GM11168 (cell line): ENCODE data around the gene MIA2.
"Not testable (repeated sequence)": the region's sequence is repeated elsewhere in the genome, so short reads cannot be mapped to it uniquely, and the experiment has no call there.

Source experiments
- in situ Hi-C: fragments of 300-500 bp; cut with MboI; formaldehyde crosslinking; loops from one replicate; pipeline ENCODE4 v1.12.0; 2022; ENCODE audit warnings: low sequenced_read_pairs; ENCODE audit not compliant: unreplicated experiment

Gene MIA2

DNA sequence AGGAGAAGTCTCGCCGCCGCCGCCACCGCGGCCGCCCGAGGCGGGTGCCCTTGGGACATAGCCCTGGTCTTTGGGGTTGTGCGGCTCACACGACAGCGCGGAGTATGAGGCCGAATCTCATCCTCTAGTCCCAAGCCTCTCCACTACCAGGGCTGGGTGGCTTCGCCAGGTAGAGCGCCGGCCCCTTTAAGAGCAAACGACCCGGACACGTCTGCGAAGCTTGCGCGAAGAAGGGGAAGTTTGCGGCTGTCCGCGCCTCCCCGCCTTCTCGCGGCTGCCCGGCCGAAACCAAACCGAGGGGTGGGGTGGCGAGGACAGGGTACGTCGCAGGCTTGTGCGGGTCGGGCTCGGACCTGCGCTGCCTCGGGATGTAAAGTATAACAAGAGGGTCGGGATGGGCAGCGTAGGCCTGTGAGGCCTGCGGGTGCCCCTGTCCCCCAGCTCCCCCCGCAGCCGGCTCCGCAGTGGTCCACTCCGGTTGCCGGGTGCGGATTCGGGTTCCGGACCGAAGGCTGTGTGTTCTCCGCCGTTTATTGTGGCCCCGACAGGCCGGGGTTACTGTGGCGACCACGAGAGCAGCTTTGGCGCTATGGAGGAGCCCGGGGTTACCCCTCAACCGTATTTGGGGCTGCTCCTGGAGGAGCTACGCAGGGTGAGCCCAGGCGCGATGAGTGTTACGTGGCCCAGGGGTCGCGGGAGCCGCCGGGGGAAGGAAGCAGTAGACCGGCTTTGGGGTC, 33.3 kb downstream of the MIA2 start:
- in situ Hi-C loops: no loop called here

DNA sequence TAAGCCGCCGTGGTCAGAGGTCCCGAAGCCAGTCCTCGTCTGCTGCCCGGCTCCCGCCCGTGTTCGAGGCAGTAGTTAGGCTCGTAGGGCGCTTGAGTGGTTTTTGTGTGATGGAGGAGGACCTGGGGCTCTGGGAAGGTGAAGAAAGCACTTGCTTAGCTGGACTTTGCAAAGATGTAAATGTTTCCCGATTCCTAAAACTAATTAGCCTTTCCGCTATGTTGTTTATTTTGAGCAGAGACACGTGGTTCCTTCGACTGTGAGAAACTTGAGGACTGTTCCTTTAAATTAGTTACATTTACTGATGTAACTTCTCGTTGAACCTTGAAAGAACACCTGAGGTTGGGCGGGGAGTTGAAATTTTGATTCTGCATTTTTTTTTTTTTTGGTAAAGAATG, 33.9 kb downstream of the MIA2 start:
- in situ Hi-C loops: no loop called here

DNA sequence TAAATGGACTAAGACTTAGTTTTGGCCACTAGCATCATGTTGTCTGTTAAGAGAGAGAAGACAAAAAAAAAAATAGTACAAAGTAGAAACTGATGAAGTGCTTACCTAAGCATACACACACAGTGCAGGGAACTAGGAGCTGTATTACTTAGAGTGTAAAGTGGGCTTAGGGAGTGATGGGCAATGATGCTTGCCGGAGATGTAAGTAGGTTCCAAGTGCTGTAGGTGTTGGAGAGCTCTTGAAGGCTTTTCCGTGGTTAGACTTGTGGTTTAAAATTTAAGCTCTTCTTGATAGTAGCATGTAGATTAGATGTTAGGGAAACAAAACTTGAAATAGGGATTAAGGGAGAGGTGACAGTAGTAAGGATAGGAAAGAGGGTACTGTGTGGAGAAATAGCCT, 34.7 kb downstream of the MIA2 start:
- in situ Hi-C loops: no loop called here

DNA sequence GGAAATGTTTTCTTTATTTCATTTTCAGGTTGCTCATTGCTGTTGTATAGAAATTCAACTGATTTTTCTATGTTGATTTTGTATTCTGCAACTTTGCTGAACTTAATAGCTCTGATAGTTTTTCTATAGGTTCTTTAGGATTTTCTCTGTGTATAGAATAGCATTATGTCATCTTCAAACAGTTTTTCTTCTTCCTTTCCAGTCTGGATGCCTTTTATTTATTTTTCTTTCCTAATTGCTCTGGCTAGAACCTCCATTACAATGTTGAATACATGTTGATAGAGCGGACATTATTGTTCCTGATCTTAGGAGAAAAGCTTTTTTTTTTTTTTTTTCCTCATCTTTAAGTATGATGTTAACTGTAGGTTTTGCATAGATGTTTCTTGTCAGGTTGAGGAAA, 39.2 kb downstream of the MIA2 start:
- in situ Hi-C loops: no loop called here

DNA sequence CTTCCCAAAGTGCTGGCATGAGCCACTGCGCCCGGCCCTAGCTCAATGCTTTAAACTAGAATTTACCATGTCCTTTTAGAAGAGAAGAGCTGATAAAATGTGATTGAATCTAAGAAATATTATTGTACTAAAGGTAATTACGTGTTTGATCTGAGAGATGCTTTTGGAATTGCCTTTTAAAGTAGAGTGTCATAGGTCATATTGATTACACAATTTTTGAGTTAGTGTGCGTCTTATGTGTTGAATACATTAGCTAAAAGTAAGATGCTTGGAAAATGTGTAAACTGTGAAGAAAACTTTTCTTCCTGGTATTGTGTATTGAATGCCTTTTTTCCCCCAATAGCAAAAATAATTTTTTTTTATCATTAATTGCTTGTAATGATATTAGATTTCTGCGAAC, 41.7 kb downstream of the MIA2 start:
- in situ Hi-C loops: no loop called here

DNA sequence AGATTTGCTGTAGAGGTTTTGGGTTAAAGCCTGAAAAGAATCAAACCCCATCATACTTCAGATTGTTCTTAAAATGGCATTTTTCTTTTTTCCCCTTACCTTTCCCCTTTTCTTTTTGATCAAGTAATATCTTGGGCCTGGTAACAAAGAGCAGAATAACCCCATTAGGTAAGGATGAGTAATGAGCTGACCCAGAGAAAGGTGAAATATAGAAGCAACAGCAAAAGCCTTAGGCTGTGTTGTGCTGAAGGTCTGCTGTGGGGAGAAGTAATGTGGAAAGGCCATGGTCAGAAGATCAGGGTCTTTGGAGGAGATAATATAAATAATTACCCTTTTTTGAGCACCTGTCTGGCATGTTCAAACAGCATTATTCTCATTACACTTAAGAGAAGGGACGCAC, 42.3 kb downstream of the MIA2 start:
- in situ Hi-C loops: no loop called here

DNA sequence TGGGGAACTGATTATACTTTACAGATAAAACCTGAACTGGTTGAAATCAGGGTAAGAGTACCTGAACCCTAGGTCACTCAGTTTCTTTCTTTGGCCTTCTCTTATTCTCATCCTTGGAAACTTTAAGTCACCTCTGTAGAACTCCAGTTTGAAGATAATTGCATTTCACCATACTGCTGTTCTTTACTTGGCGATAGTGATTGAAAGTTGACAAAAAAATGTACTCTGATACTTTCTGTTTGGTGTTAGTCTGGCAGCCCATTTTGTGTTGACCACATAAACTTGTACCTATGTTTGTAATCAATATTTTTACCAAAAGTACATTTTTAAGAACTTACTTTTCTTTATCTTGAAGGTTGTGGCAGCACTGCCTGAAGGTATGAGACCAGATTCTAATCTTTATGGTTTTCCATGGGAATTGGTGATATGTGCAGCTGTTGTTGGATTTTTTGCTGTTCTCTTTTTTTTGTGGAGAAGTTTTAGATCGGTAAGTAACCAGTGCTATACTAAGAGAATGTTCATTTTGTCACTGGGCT, 42.9 kb downstream of the MIA2 start:
- in situ Hi-C loops: no loop called here

DNA sequence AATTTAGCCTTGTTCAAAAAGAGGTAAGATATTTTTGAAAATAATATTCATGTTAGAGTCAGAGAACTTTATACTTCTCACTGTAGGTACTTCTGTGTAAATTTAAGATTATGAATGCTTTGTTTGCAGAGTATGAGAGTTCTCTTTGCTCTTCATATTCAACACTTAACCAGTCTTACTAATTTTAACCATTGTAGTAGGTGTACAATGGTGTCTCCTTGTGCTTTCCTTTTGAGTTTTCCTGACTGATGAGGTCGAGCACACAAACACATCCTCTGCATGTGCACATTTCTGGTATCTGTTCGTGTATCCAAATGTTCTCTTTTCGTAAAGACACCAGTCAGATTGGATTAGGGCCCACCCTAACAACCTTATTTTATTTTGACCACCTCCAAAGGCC, 45.8 kb downstream of the MIA2 start:
- in situ Hi-C loops: no loop called here

DNA sequence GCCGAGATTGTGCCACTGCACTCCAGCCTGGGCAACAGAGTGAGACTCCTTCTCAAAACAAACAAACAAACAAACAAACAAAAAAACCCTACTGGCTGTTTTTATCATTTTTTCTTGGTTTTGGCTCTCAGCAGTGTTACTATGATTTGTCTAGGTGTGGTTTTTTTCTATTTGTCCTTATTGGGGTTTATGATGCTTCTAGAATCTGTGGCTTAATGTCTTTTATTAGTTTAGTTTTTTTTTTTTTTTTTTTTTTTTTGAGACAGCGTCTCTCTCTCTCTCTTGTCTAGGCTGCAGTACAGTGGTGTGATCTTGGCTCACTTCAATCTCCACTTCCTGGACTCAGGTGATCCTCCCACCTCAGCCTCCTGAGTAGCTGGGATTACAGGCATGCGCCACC, 47.0 kb downstream of the MIA2 start:
- in situ Hi-C loops: not testable (repeated sequence)

DNA sequence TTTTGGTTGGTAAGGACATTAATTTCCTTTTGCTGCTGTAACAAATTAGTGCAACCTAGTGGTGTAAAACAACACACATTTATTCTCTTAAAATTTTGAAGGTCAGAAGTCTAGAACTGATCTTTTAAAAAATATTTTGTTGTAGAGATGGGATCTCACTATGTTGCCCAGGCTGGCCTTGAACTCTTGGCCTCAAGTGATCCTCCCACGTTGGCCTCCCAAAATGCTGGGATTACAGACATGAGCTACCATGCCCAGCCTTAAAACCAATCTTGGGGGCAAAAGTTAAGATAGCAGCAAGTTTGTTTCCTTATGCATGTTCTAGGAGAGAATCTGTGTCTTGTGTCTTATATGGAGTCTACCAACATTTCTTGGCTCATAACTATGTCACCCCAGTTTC, 55.8 kb downstream of the MIA2 start:
- in situ Hi-C loops: no loop called here

DNA sequence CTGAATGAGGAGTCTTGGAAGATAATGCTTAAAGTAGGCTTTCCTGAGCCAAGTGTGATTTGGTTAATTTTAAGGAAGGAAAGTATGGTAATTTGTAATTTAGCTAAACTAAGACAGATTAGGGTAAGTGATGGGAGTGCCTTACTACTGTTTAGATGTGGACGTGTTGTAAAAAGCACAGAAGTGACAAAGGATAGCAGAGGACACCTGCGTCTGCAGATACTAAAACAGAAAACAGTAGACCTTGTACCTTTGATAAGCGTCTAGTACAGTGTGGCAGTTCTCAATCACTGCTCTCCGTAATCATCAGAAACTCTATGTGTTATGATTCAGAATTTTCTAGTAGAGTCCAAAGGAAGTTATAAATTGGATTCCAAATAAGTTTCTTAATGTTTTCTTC, 58.0 kb downstream of the MIA2 start:
- in situ Hi-C loops: no loop called here

DNA sequence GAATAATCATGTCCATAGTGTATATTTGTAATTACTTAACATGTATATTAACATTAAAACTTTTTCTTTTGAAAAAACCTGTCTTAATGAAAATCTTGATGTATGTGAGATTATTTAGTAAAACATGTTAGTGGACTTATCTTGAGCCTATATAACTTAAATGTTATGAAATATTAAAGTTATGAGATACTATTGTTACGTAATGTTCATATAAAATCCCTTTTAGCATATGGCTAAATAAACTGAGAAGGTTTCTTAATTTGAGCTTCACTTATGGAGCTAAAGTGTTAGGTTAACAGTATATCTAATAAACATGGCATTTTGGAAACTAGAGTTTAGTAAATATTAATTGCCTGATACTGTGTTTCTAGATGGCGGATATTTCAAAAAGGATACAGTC, 59.9 kb downstream of the MIA2 start:
- in situ Hi-C loops: no loop called here

DNA sequence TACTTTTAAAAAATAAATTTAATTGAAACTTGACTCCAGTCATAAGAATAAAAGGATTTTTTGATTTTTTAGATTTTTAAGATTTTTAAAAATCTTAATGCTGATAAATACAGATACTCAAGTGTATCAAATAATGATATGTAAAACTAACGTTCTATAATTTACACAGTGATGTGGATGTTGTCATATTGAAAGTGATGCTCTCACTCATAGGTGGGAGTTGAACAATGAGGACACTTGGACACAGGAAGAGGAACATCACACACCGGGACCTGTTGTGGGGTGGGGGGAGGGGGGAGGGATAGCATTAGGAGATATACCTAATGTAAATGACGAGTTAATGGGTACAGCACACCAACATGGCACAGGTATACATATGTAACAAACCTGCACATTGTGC, 66.7 kb downstream of the MIA2 start:
- in situ Hi-C loops: not testable (repeated sequence)

DNA sequence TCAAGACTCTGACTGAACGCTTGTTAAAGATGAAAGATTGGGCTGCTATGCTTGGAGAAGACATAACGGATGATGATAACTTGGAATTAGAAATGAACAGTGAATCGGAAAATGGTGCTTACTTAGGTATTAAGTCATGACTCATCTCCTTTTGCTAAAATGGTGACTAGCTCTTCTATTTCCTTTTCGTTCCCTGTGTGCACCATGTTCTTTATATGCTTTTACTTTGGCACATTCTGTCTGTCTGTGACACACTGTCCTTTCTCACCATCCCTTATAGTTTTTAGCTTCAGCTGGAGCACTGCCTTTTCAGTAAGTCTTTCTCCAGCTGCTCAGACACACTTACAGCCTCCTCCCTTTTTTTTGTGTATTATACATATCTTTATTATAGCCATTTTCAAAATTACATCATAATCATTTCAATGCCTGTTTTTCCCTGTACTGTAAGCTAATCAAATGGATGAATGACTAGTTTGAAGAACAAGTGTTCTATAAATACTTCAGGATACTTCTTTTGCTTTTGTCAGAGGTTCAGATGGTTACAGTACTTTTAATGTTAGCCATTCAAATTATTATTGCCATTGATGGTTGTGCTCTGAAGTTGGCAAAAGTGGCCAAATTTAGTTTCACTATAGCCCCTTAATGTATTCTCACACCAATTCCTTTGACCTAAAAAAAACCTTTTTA, 68.6 kb downstream of the MIA2 start:
- in situ Hi-C loops: no loop called here

DNA sequence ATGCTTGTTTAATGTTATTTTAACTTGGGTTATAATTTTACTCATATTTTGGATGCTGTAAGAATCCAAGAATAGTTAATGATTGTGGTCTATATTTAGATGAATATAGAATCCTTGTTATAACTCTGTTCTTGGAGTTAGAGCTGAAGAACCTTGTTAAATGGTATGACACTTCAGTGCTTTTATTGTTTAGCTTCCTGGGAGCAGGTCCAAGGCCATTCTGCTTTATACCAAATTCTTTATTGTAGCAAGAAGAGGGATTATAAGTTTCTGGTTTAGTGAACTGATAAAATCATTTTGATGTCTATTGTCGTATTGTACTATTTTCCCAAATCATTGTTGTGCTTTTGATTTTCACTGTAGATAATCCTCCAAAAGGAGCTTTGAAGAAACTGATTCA, 69.4 kb downstream of the MIA2 start:
- in situ Hi-C loops: no loop called here

DNA sequence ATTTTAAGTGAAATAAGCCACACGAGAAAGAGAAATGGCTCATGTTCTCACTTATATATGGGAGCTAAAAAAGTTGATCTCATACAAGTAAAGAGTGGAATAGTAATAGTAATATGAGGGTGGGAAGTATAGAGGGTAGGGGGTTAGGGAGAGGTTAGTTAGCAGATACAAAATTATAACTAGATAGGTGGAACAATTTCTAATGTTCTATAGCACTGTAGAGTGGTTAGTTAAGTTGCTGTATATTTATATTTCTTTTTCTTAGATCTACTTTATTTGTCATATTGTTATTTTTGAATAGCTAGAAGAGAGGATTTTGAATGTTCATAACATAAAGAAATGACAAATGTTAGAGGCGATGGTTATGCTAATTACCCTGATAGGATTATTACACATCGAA, 74.1 kb downstream of the MIA2 start:
- in situ Hi-C loops: no loop called here

DNA sequence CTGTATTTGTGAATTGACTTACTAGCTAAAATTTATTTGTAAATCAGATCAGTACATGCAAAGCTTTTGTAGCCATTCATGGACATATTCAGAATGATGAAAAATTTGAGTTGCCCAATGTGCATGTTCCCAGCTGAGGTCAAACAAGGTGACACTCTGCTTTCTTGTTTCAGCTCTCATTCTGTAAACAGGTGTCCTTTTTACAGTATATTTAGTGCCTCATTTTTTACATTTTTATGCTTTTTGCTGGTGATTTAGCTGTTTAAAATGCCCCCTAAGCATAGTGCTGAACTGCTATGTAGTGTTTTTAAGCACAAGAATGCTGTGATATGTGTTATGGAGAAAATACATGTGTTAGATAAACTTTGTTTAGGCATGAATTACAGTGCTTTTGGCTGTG, 76.3 kb downstream of the MIA2 start:
- in situ Hi-C loops: no loop called here

DNA sequence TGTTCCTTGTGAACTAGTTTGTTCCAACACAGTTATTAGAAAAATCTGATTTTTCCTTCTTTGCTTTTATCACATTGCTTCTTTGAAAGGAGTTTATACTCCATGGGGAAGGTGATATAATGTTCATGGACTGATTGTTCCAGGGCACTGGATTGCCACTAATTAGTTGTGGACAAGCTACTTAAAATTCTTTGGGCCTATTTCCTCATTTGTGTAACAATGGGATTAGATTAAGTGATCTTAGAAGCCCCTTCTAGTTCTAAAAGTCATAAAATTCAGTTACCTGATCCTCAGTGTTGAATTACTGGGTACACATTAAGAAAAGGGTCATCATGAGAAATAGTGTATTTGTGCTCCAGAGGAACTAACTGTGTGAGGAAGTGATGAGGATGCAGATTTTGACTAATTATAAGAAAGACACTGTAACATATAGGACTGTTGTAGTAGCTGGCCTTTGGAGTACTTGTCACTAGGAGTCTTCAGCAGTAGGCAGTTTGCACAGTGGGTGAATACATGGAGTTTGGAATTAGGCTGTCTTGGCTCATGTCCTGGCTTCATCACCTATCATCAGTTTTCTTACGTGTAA, 82.2 kb downstream of the MIA2 start:
- in situ Hi-C loops: no loop called here

DNA sequence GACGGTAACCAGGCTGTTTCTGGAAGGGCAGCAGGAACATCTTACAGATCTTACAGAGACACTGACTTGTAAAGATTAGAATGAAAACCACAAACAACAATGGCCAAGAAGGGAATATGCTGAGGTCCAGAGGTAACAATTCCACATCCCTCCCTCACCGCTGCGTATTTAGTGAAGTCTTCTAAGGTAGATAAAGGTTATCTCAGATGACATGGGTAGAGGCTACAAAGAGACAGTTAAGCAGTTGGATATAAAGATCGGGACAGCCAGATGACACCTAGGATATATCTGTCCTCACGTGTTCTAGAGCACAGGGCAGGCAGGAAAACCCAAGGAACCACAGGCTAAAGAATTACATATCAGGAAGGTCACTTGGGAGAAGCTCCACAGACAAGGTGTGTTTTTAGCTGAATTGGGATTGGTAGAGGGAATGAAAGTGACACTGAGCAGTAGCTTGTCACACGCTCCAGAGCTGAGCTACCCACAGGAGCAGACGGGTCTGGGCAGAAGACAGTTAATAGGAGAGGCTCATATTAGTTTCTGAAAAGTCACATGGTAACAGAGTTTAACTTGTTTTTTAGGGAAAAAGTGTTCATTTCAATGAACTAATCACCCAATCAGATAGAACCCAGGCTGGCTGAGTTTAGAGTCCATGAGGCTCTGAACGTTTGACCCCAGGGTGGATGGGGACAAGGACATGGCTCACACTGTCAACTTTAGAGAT, 83.3 kb downstream of the MIA2 start:
- in situ Hi-C loops: no loop called here

DNA sequence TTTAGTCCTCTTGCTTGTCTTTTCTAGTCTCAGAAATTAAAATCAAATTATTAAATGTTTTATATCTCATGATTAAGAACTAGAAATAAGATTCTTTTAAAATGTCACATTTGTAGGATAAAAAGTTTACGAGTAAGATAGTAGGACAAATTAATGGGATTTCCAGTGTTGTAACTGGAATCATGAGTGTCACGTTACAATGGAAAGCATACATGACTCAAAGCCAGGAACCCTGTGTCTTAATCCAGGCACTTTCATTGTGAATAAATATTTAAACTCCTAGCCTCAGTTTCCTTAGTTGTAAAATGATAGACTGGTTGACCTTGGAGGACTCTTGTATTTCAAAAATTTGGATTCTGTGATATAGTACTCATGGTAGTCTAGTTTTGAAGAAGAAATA, 84.9 kb downstream of the MIA2 start:
- in situ Hi-C loops: no loop called here

DNA sequence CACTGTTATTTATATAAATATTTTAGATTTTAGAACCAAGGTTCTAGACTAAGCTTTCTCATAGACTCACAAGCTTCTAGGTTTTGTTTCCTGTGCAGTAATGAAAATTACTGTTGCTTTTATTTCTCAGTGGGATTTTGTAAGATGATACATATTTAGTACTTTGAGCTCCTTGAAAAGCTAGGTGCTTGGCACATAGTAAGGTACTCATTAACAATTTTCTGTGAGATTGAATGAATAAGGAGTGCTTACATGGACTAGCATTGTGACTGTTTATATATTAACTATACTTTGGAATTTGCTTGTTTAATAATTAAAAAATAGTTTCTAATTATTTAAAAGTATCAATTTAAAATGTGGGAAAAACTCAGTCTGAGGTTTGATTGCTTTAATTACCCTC, 85.7 kb downstream of the MIA2 start:
- in situ Hi-C loops: no loop called here
